Lung (tissue), 12 donors: ENCODE results near the gene CPNE6. TPM values are rescaled to one million over a fixed set of nuclear protein-coding genes. Genes with fewer than 3 reads are reported as not detected.

ENCODE experiments used
- ATAC-seq: fragments of 200-7000 bp; cut with Tn5 transposase; one replicate; pipeline ENCODE4 v1.9.1; 2020; ENCODE audit warnings: moderate number of reproducible peaks; ENCODE audit not compliant: insufficient read depth, low FRiP score
- DNase-seq, 3 donors: peaks; one replicate each; pipeline ENCODE4 v3.0.0-alpha.2; 2013 to 2017
- H3K27ac ChIP-seq, 2 donors: one replicate each; pipeline ENCODE4 v1.5.1; 2013; ENCODE audit warnings: mild to moderate bottlenecking in 2 of 2, moderate library complexity in 2 of 2, control low read depth in 1 of 2, inconsistent platforms in 1 of 2, low read depth in 1 of 2, low read length in 1 of 2
- H3K27me3 ChIP-seq, 3 donors: one replicate each; pipeline ENCODE4 v1.5.1; 2013; ENCODE audit warnings: low read length in 2 of 3; ENCODE audit not compliant: control insufficient read depth in 3 of 3, insufficient read depth in 3 of 3
- H3K36me3 ChIP-seq, 4 donors: one replicate each; pipeline ENCODE4 v1.5.1; 2013; ENCODE audit warnings: low read length in 4 of 4, mild to moderate bottlenecking in 1 of 4, moderate library complexity in 1 of 4; ENCODE audit not compliant: control insufficient read depth in 4 of 4, insufficient read depth in 4 of 4
- H3K4me1 ChIP-seq, 5 donors: one replicate each; pipeline ENCODE4 v1.5.1; 2013; ENCODE audit warnings: low read length in 5 of 5, mild to moderate bottlenecking in 2 of 5, moderate library complexity in 1 of 5; ENCODE audit not compliant: control insufficient read depth in 5 of 5, insufficient read depth in 5 of 5
- H3K4me3 ChIP-seq: one replicate; pipeline ENCODE4 v1.5.1; 2013; ENCODE audit warnings: mild to moderate bottlenecking, control low read depth, moderate library complexity
- H3K9ac ChIP-seq, 2 donors: one replicate each; pipeline ENCODE4 v1.5.1; 2013; ENCODE audit warnings: low read length in 2 of 2, control low read depth in 1 of 2; ENCODE audit not compliant: insufficient read depth in 1 of 2
- H3K9me3 ChIP-seq, 4 donors: one replicate each; pipeline ENCODE4 v1.5.1; 2013; ENCODE audit warnings: low read length in 3 of 4, mild to moderate bottlenecking in 1 of 4, moderate library complexity in 1 of 4; ENCODE audit not compliant: control insufficient read depth in 4 of 4, insufficient read depth in 3 of 4
- CTCF ChIP-seq: IDR thresholded peaks from 2 replicates; pipeline ENCODE4 v1.5.1; 2012; ENCODE audit warnings: mild to moderate bottlenecking; ENCODE audit errors: control extremely low read depth, extremely low read depth
- WGBS, 2 donors: extraction: QIAGEN DNeasy Blood & Tissue Kit; methylation state at CpG; one replicate each; pipeline ENCODE4 v1.1.7; 2013; 5-methylcytosine and 5-hydroxymethylcytosine counted together
- polyA plus RNA-seq, 2 donors: library from polyadenylated mRNA; stranded (reverse); fragments of 200-250 nt; gene quantifications; one replicate each; pipeline ENCODE4 v1.2.1, GENCODE V29; 2013
- total RNA-seq, 2 donors: library from RNA; depleted of rRNA in 1 of 2; stranded (reverse); fragments of >200 nt in 1 of 2; gene quantifications; one replicate each; pipeline ENCODE4 v1.2.1, GENCODE V29; 2014 to 2021
- donor health status: control.
- donor health status: control.
- donor health status: Bipolar disorder and iron deficiency.
- donor health status: healthy.
- donor health status: DM: yes; HTN: yes; CAD: no.

Gene CPNE6
- total and polyA plus RNA-seq, 4 donors, result not detected

GRCh38 chr14:24093207-24093900, 22.0 kb downstream of the CPNE6 start:
- DNase-seq, result no peak
- no peak for TF ChIP-seq CTCF
- Histone ChIP-seq H3K27me3 (no peaks in the 10 kb centered on the region), H3K4me3 (no peak overlapping the region), H3K9me3 (no peaks in the 10 kb centered on the region), H3K27ac (peak overlapping the region; percentile 2 to 38), H3K9ac (peak overlapping the region in 1 of 2 donors; percentile 42), H3K36me3 (peaks cover 0 to 4% (median 0%) of the 10 kb centered on the region in 4 donors), H3K4me1 (peaks cover 0 to 17% (median 6%) of the 10 kb centered on the region in 5 donors)
- WGBS, 2 donors, result 83 to 84% methylated on average over 19 of the region's 19 CpGs
- ATAC-seq, result no peak

GRCh38 chr14:24093901-24094840, 22.8 kb downstream of the CPNE6 start, which contains the start of gene PCK2:
Gene PCK2 (plus strand): TSS chr14:24094311. CDS start chr14:24094406, 95 bp downstream.
- peak within 1 kb of the TSS; percentile 66 to 78 for H3K9ac ChIP-seq
- peaks cover 0 to 12% (median 0%) of the 10 kb centered on the region in 4 donors for H3K36me3 ChIP-seq
- WGBS, 2 donors, result 1% methylated on average over 54 to 68 of the region's 68 CpGs
- TF ChIP-seq CTCF, result no peak
- H3K27ac ChIP-seq, result peak within 1 kb of the TSS; percentile 88 to 98
- ATAC-seq (peak; percentile 94), DNase-seq (peak; percentile 88 to 94 (median 94))
- peaks cover 0 to 17% (median 6%) of the 10 kb centered on the region in 5 donors for H3K4me1 ChIP-seq
- peak within 1 kb of the TSS; percentile 71 for H3K4me3 ChIP-seq
- no peaks in the 10 kb centered on the region for H3K9me3 ChIP-seq
- H3K27me3 ChIP-seq, result no peaks in the 10 kb centered on the region

- H3K4me1 ChIP-seq, result peaks cover 0 to 17% (median 6%) of the 10 kb centered on the region in 5 donors
- no peaks in the 10 kb centered on the region for H3K27me3 ChIP-seq
- H3K4me3 ChIP-seq, result peak overlapping the region; percentile 71
- H3K9me3 ChIP-seq, result no peaks in the 10 kb centered on the region
- 2 to 4% methylated on average over 14 of the region's 14 CpGs for WGBS, 2 donors
- no peak for ATAC-seq
- no peak for TF ChIP-seq CTCF
- peaks cover 0 to 15% (median under 1%) of the 10 kb centered on the region in 4 donors for H3K36me3 ChIP-seq
- H3K9ac ChIP-seq, result peak overlapping the region; percentile 66 to 78
- DNase-seq, result peak in 2 of 3 donors; percentile 47 to 64
- peak overlapping the region; percentile 88 to 98 for H3K27ac ChIP-seq
Measured at GRCh38 chr14:24094841-24095270, 23.5 kb downstream of the CPNE6 start.
